Fibroblast of mammary gland (primary cell): ENCODE data around the gene SLC2A6.

Experiments used
- DNase-seq: peaks from one replicate; pipeline ENCODE4 v3.0.0-alpha.2; 2010; ENCODE audit warnings: low read depth
- H3K4me3 ChIP-seq: 2 replicates; pipeline ENCODE4 v1.5.1; 2011; ENCODE audit warnings: low read depth, mild to moderate bottlenecking, low read length, moderate library complexity; ENCODE audit not compliant: control insufficient read depth
- TF ChIP-seq, protein P1 (sequence below): conservative IDR thresholded peaks from 2 replicates; pipeline ENCODE4 v1.5.1; 2011; ENCODE audit warnings: low read depth, low read length, inconsistent platforms; ENCODE audit not compliant: control insufficient read depth, insufficient read depth

The SLC2A6 gene

DNA sequence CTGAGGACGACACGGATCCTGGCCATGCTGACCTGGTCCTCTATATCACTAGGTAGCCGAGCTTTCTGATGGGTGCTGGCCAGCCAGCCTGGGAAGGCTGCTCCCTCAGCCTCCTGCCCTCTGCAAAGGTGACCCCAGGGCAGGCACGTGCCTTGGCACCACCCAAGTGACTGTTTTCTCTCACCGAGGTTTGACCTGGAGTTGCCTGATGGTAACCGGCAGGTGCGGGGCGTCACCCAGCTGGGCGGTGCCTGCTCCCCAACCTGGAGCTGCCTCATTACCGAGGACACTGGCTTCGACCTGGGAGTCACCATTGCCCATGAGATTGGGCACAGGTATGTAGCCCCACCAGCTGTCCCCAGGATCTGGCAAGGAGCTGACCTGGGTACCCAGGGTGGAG, 52.9 kb downstream of the SLC2A6 start:
- H3K4me3 ChIP-seq = no peak overlapping the region
- no peak for DNase-seq
- TF ChIP-seq, protein P1, sequence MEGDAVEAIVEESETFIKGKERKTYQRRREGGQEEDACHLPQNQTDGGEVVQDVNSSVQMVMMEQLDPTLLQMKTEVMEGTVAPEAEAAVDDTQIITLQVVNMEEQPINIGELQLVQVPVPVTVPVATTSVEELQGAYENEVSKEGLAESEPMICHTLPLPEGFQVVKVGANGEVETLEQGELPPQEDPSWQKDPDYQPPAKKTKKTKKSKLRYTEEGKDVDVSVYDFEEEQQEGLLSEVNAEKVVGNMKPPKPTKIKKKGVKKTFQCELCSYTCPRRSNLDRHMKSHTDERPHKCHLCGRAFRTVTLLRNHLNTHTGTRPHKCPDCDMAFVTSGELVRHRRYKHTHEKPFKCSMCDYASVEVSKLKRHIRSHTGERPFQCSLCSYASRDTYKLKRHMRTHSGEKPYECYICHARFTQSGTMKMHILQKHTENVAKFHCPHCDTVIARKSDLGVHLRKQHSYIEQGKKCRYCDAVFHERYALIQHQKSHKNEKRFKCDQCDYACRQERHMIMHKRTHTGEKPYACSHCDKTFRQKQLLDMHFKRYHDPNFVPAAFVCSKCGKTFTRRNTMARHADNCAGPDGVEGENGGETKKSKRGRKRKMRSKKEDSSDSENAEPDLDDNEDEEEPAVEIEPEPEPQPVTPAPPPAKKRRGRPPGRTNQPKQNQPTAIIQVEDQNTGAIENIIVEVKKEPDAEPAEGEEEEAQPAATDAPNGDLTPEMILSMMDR = no peak

DNA sequence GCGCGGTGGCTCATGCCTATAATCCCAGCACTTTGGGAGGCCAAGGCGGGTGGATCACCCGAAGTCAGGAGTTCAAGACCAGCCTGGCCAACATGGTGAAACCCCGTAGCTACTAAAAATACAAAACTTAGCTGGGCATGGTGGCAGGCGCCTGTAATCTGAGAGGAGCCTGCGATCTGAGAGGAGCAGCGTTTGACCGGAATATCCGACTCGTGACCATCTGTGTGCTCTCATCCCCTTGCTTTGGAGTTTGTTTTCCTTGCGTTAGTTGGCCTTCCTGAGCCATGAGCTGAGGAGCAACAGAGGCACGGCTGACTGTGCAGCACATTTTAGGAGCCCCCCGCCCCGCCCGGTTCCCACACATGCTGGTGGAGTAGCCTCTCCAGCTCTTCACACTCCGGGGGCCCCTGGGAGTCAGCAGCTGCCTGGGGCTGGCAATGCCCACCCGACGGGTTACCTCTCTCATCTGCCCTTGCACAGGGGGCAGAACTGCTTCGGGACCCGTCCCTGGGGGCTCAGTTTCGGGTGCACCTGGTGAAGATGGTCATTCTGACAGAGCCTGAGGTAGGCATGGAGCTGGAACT, 53.8 kb downstream of the SLC2A6 start:
- no peak for DNase-seq
- H3K4me3 ChIP-seq = no peak overlapping the region
- TF ChIP-seq, protein P1 = no peak

DNA sequence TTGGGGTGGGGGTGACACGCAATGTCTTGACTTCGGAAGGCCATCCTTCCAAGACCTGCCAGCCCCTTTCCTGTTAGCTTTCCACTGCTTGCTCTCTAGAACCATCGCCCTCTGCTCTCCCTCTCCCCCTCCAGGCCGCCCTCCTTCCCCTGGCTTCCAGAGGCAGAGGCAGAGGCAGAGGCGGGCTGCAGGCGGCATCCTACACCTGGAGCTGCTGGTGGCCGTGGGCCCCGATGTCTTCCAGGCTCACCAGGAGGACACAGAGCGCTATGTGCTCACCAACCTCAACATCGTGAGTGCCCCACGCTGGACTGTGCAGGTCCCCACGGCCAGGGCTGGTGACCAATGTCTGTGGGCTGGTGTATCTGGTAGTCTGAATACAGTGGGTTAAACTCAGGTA, 54.7 kb downstream of the SLC2A6 start:
- no peak for DNase-seq
- no peak overlapping the region for H3K4me3 ChIP-seq
- TF ChIP-seq, protein P1 = no peak

DNA sequence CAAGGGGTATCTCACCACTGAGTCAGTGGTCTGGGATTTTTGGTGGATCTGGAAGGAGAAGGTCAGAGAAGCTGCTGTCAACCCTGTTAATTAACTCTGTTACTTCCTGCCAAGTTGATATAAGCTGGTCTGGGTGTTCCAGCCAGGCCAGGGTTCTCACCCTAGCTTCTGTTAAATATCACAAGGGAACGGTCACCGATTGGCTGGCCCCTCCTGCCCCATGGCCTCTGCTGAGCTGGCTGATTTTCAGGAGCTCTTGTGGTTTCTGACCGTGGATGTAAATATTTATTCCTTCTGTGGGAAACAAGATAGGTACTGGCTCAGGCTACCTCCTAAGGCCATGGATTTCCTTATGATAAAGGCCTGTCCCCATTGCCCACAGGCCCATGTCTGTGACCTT, 55.7 kb downstream of the SLC2A6 start:
- TF ChIP-seq, protein P1 = no peak
- peak; percentile 14 for DNase-seq

DNA sequence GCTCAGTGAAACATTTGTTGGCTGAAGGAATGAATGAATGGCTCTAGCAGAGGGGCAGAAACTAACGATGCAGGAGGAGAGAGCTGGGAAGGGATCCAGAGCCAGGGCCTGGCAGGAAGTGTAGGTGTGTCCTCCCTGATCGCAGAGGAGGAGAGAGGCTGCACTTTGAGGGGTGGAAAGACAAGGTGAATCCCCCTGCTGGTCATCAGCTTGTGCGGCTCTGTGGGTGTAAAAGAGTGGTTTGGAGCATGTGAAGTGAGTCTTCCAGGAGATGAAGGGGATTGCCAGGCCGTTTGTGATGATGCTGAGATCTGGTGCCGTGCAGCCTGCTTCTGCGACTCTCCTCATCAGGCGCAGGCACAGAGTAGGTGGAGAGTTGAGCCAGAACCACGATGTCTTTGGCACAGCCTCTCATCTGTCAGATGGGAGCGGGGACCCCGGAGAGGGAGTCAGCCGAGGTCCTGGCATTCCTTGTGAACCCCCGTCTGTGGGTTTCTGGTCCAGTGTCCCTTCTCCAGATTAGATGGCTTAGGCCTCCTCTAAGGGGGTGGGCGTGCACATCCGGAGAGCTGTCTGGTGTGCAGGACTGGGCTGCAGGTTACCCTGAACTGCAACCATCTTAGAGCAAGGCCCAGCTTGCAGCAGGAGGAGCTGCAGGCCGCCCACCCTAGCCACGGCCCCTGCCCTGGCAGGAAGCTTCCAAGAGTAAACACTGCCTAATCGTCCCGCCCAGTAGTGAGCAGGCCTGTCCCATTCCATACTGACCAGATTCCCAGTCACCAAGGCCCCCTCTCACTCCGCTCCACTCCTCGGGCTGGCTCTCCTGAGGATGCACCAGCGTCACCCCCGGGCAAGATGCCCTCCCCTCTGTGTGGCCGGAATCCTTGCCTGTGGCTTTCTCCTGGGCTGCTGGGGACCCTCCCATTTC, 57.0 kb downstream of the SLC2A6 start, which contains the start of gene ADAMTS13:
Gene ADAMTS13, plus strand, starts transcription at position 753 of the 928 bp plus-strand sequence. Its CDS starts 77 bp downstream, at position 830.
- H3K4me3 ChIP-seq = no peak within 1 kb of the TSS
- DNase-seq = peak; percentile 15
- TF ChIP-seq, protein P1 = peak; percentile 9

More for the DNA sequence above, 55.7 kb downstream of the SLC2A6 start:
- no peak overlapping the region for H3K4me3 ChIP-seq
